HL-60 (cell line): ENCODE results near the gene CD14.
A peak's percentile ranks its signal among the peaks of the same experiment; 100 is the strongest.
"Not testable (repeated sequence)": the region's sequence is repeated elsewhere in the genome, so short reads cannot be mapped to it uniquely, and the experiment has no call there.

Experiments
- DNase-seq, 2 experiments: peaks; one replicate each; pipeline ENCODE4 v3.0.0-alpha.2; 2010 to 2020; ENCODE audit warnings: low read depth in 1 of 2, low spot score in 1 of 2
- H3K27ac ChIP-seq: fragments of 250-450 bp; sonication (Bioruptor Pico); replicated peaks from 2 replicates; pipeline ENCODE4 v1.5.1; 2020; ENCODE audit warnings: mild to moderate bottlenecking, moderate library complexity
- H3K27me3 ChIP-seq: fragments of 250-450 bp; sonication (Bioruptor Pico); 2 replicates; pipeline ENCODE4 v1.5.1; 2021; ENCODE audit warnings: mild to moderate bottlenecking, moderate library complexity; ENCODE audit not compliant: insufficient read depth, poor library complexity, severe bottlenecking
- H3K4me3 ChIP-seq: replicated peaks from 2 replicates; pipeline ENCODE4 v1.5.1; 2011; ENCODE audit warnings: mild to moderate bottlenecking, control low read depth, low read length; ENCODE audit not compliant: insufficient read depth
- CTCF ChIP-seq: IDR thresholded peaks from one replicate; pipeline ENCODE4 v1.5.1; 2011; ENCODE audit warnings: low read length, control low read depth, inconsistent platforms; ENCODE audit not compliant: insufficient read depth
- GABPA ChIP-seq: IDR thresholded peaks from 2 replicates; pipeline ENCODE4 v1.6.1; 2012; ENCODE audit warnings: low read depth
- POLR2AphosphoS5 ChIP-seq: IDR thresholded peaks from 2 replicates; pipeline ENCODE4 v1.6.1; 2012; ENCODE audit warnings: low read depth
- SPI1 ChIP-seq: IDR thresholded peaks from 2 replicates; pipeline ENCODE4 v1.6.1; 2012; ENCODE audit warnings: low read depth, mild to moderate bottlenecking, borderline replicate concordance
- TF ChIP-seq, protein P1 (sequence below): IDR thresholded peaks from 2 replicates; pipeline ENCODE4 v1.6.1; 2012; ENCODE audit warnings: low read depth; ENCODE audit not compliant: insufficient replicate concordance

Gene CD14

GRCh38 chr5:140671472-140672125 lies 38.6 kb upstream of the CD14 start:
- no peak for TF ChIP-seq CTCF
- TF ChIP-seq, protein P1, sequence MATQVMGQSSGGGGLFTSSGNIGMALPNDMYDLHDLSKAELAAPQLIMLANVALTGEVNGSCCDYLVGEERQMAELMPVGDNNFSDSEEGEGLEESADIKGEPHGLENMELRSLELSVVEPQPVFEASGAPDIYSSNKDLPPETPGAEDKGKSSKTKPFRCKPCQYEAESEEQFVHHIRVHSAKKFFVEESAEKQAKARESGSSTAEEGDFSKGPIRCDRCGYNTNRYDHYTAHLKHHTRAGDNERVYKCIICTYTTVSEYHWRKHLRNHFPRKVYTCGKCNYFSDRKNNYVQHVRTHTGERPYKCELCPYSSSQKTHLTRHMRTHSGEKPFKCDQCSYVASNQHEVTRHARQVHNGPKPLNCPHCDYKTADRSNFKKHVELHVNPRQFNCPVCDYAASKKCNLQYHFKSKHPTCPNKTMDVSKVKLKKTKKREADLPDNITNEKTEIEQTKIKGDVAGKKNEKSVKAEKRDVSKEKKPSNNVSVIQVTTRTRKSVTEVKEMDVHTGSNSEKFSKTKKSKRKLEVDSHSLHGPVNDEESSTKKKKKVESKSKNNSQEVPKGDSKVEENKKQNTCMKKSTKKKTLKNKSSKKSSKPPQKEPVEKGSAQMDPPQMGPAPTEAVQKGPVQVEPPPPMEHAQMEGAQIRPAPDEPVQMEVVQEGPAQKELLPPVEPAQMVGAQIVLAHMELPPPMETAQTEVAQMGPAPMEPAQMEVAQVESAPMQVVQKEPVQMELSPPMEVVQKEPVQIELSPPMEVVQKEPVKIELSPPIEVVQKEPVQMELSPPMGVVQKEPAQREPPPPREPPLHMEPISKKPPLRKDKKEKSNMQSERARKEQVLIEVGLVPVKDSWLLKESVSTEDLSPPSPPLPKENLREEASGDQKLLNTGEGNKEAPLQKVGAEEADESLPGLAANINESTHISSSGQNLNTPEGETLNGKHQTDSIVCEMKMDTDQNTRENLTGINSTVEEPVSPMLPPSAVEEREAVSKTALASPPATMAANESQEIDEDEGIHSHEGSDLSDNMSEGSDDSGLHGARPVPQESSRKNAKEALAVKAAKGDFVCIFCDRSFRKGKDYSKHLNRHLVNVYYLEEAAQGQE = no peak
- no peak for TF ChIP-seq POLR2AphosphoS5
- TF ChIP-seq GABPA = no peak
- no peak for TF ChIP-seq SPI1
- Histone ChIP-seq H3K4me3 (no peak overlapping the region), H3K27ac (no peak overlapping the region), H3K27me3 (no peaks in the 10 kb centered on the region)
- DNase-seq = no peak

DNA sequence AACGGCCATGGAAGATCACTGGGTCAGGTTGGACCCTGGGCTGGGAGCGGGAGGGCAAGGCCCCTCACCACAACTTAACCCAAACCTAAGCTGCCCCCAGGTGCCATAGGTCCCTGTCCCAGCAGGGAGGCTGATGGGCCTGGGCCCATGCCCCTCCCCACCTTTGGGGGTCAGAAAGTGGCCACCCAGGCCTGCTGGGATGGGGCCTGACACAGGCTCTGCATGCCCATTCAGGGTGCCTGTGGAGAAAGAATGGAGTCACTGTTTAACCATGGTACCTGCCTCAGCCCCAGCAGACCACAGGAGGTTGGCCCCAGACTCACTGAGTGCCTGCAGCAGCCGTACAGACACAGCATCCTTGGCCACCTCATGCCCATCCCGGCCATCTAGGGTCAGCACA lies 38.1 kb upstream of the CD14 start:
- not testable (repeated sequence) for DNase-seq, H3K27ac ChIP-seq, H3K4me3 ChIP-seq, H3K27me3 ChIP-seq

DNA sequence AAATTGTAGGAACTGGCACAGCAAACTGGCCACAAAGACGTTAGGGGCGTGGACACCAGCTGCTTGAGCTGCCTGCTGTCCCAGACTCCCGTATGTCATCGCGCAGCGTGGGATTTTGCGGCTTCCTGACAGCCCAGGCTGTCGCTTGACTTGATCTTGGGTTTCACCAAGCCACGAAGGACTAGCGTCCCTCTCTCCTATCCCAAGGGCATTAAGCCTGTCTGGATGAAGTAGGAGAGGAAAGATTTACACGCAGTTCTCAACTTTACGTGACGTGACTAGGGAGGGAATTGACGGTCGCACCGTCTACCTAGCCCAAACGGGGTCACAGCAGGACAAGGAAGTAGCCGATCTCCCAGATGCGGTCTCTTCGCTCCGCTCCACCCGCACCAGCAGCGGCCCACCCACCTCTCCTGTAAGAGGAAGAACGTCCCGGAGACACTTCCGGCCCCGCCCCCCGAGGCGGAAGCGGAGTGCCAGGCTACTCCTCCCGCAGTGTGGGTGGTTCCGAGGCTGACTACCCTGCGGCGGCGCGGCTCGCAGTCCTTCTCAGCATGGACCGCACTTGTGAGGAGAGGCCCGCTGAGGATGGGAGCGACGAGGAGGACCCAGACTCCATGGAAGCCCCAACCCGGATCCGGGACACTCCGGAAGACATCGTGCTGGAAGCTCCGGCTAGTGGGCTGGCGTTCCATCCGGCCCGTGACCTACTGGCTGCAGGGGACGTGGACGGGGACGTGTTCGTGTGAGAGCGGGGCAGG lies 31.6 kb upstream of the CD14 start, which contains the start of gene WDR55:
Gene WDR55, plus strand, starts transcription at position 546 of the 761 bp plus-strand sequence. Its CDS starts 9 bp downstream, at position 555.
- peak within 1 kb of the TSS; percentile 80 for H3K27ac ChIP-seq
- H3K4me3 ChIP-seq = peak within 1 kb of the TSS; percentile 87
- TF ChIP-seq POLR2AphosphoS5 = peak; percentile 68; the same call in 1 of the 2 replicates
- TF ChIP-seq GABPA = peak; percentile 90
- TF ChIP-seq, protein P1 = no peak
- no peak for TF ChIP-seq CTCF
- TF ChIP-seq SPI1 = peak; percentile 54; the same call in 1 of the 2 replicates
- DNase-seq = peak; percentile 90 to 99
- no peaks in the 10 kb centered on the region for H3K27me3 ChIP-seq

- Histone ChIP-seq H3K27me3 (no peaks in the 10 kb centered on the region), H3K27ac (peak overlapping the region; percentile 80), H3K4me3 (peak overlapping the region; percentile 87)
- TF ChIP-seq POLR2AphosphoS5 = no peak
- no peak for TF ChIP-seq CTCF
- no peak for TF ChIP-seq SPI1
- TF ChIP-seq, protein P1 = no peak
- no peak for TF ChIP-seq GABPA
- DNase-seq = no peak
Observed at GRCh38 chr5:140664030-140664358, 31.0 kb upstream of the CD14 start.

- not testable (repeated sequence) for H3K27me3 ChIP-seq, H3K27ac ChIP-seq, H3K4me3 ChIP-seq, DNase-seq
Observed at GRCh38 chr5:140660371-140660770, 27.4 kb upstream of the CD14 start.
